GM19240 (cell line): Measurements from ENCODE around the gene LAPTM4A.
"Not testable (repeated sequence)": the region's sequence is repeated elsewhere in the genome, so short reads cannot be mapped to it uniquely, and the experiment has no call there.

Source experiments
- DNase-seq: peaks from one replicate; pipeline ENCODE4 v3.0.0; 2011; ENCODE audit warnings: low spot score; ENCODE audit not compliant: insufficient read length

The LAPTM4A gene

GRCh38 chr2:20076757-20077156 lies 25.3 kb upstream of the LAPTM4A start:
- DNase-seq, result no peak

DNA sequence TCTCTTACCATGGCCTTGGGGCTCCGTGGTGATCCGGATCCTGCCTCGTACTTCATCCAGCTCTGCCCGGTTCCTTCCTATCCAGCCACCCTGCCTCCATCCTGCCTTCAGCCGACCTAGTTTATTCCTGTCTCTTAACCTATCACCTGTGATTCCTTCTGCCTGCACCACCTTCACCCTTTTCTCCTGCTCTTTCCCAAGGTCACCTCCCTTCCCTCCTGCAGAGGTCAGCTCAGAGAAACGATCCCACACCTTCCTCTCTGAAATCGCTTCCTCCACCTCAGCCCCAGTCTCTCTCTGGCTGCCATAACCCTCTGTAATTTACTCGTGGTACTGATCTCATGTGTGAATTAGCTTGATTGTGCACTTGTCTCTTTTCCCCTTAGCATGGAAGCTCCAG lies 23.5 kb upstream of the LAPTM4A start:
- no peak for DNase-seq

DNA sequence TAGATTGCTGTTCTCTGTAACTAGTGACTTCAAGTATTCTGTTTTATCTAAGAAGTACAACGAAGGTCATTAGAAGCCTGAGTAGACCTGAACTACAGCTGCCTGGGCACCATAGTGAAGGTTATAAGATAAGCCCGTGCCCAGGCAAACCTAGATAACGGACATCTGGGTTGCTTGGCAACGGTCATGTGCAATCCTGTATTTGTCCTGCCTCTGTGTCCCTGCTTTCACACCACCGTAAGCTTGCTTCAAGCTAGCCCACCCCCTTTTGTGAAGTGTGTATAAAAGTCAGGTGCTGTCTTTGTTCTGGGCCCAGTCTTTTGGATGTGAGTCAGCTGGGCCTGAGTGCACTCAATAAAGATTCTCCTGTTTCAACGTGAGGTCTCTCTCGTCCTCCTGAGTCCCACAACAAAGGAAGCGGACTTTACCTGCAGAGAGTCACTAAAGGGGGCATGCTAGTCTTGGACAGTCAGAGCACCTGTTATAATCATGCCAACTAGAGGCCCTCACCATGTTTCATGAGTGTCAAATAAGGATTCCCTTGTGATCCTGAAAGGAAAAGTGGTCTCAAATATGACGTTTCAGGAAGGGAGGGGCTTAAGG lies 22.7 kb upstream of the LAPTM4A start:
- DNase-seq, result not testable (repeated sequence)

DNA sequence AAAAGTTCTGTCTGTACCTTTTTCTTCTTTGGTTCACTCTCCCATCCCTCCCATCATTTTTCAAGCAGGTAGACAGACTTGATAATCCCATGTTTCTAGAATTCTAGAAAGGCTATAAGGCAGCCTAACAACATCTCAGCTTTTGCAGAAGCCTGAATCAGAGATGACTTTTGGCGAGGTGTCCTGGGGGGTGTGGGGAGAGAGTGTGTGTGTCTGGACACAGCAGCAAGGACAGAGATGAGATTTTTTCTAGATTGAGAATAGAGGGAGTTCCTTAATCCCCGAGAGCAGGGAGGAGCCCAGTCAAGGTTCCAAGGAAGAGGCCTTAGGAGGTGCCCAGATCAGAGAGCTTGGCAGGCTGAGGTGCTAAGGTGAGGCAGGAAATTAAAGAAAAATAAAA lies 22.0 kb upstream of the LAPTM4A start:
- DNase-seq, result no peak

DNA sequence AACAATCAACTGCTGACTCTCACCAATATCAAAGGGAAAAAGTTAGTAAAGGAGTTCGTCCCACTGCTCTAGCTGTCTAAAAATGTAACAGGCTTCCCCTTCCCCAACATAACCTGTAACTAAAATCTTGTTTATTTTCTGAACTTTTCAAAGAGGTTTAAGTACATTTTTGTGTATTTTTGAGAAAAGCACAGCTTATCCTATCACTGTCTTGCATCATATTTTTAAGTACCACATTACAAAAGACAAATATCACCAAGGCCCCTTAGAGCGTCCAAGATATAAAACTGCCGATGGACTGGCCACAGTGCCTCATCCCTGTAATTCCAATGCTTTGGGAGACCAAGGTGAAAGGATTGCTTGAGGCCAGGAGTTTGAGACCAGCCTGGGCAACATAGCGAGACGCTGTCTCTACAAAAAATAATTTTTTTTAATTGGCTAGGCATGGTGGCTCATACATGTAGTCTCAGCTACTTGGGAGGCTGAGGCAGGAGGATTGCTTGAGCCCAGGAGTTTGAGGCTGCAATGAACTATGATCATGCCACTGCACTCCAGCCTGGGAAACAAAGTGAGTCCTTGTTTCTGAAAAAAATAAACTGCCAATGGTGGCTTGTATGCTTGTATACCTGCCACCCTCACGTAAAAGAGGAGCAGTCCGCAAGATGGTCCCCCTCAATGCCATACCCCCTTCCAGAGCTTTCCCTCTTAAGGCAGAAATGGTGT lies 21.2 kb upstream of the LAPTM4A start:
- no peak for DNase-seq

DNA sequence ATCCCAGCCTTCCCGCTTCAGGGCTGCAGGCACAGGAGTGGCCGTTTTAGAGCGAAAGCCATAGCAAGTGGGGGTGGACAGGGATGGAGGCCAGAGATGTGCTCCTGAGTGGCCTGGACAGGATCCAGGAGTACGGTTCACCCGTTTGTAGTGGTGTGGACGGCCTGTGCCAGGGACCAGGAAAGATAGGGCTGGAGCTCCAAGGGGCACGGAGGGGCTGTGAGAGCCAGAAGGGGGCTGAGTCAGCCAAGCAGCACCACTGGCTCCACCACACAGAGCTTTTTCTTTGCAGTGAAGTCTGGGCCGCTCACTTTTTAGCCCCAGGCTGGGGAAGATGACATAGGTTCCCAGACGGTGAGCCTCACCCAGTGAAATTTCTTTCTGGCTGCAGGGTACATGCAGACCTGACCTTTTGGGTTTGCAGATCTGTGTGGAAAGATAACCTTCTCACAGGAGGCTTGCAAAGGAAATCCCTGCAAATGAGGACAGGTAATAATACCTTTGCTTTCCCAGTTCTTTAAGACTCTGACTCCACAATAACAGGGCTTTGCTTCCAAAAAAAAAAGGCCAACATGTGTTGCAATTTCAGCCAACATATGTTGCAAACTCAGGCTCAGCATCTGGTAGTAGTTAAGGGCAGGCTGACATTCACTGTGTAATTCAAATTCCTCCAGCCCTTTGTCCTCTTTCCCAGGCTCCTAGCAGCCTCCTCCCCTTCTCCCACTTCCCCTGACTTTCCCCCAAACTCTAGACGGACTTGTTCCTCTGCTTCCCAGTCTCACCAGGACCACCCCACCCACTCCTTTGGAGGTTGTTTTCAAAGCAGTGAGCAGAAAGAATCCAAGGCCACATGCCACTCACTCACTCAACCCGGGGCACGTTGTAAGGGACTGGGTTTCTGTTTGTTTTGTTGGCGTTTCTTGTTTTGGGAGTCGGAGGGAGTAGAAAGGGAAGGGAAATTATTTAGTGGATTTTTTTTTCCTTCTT lies 20.3 kb upstream of the LAPTM4A start:
- DNase-seq, result no peak

- no peak for DNase-seq
Observed at GRCh38 chr2:20069756-20070155, 18.3 kb upstream of the LAPTM4A start.

GRCh38 chr2:20067992-20068584 lies 16.7 kb upstream of the LAPTM4A start:
- no peak for DNase-seq

- DNase-seq, result no peak
Observed at GRCh38 chr2:20065885-20066602, 14.6 kb upstream of the LAPTM4A start.

DNA sequence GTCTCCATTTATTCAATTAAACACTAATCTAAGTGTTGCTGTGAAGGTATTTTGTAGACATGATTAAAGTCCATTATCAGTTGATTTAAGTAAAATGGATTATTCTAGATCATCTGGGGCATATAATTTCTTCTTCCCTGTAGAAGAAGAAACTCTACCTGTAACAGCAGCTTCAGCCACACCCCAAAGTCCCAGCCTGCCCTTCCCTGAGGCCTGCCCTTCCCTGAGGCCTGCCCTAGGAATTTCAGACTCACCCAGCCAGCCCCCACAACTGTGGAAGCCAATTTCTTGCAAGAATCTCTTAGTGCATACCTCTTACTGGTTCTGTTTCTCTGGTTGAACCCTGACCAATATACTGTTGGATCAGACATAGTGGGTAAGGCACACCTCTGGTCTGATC lies 13.4 kb upstream of the LAPTM4A start:
- no peak for DNase-seq

DNA sequence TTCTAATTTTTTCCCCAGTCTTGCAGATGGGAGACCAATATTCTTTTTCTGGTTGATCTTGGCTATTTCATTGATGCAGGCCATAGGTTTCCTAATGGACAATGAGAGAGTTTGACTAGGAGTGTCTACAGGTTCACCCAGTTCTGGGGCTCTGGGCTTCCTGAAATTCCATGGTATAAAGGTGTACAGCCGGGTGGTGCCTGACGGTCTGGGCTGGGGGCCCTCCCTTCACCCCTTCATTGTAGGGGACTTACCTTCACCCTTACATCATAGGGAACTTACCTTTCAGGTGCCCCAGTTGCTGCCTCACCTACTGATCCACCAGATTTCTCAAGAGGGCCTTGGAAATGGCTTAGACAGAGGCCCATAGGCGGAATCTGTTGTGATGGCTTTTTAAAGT lies 13.0 kb upstream of the LAPTM4A start:
- DNase-seq, result no peak

DNA sequence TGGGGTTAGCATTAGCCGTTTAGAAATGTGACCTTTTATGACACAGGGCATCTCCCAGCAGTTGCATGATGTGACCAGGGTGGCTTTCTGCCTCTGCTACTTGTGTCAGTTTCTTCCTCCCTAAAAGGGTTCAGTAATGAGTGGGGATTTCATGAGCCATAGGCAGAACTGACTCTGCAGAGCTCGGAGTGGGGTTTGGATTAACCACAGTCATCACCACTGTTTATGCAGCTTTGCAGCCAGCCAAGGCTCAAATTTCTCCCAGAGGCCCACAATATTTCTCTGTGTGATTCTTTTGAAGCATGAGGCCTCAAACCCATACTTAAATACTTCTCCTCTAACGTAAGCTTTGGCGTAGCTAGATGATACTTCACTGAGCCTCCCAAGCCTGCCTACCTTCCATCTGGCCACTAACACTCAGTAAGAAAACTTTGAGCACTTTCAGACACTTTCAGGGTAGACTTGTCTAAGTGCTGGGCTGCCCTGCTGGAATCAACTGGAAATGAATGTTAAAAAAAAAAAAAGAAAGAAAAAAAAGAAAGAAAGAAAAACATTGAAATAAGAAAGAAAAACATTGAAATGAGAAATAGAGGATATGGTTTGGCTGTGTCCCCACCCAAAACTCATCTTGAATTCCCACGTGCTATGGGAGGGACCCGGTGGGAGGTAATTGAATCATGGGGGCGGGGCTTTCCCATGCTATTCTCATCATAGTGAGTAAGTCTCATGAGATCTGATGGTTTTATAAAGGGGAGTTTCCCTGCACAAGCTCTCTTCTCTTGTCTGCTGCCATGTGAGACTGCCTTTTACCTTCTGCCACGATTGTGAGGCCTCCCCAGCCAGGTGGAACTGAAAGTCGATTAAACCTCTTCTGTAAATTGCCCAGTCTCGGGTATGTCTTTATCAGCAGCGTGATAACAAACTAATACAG lies 11.5 kb upstream of the LAPTM4A start:
- no peak for DNase-seq

- DNase-seq, result no peak
Observed at GRCh38 chr2:20061940-20062339, 10.5 kb upstream of the LAPTM4A start.

GRCh38 chr2:20061476-20061875 lies 10.0 kb upstream of the LAPTM4A start:
- DNase-seq, result no peak

- no peak for DNase-seq
Observed at GRCh38 chr2:20060106-20060505, 8.7 kb upstream of the LAPTM4A start.

GRCh38 chr2:20057268-20057667 lies 5.8 kb upstream of the LAPTM4A start:
- DNase-seq, result no peak

GRCh38 chr2:20054931-20055330 lies 3.5 kb upstream of the LAPTM4A start:
- DNase-seq, result no peak

DNA sequence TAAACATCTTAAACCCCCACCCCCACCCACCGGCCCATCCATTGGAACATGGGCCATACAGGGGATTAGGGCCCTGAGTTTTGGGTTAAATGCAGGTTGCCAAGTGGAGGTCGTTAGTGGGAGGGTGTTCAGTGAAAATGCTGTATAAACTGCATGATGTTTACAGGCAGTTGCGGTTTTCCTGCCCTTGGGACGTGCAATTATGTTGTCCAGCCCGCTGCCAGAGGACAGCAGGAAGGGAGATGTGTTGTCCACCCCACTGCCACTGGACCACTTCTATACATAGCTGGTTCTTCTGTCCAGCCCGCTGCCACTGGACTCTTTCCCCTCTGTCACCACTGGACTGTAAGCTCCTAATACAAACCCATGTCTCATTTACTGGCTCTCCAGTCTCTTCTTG lies 2.7 kb upstream of the LAPTM4A start:
- DNase-seq, result no peak

- DNase-seq, result no peak
Observed at GRCh38 chr2:20052861-20053281, 1.4 kb upstream of the LAPTM4A start.
